ENCODE results near the gene ZNF451.

DNA sequence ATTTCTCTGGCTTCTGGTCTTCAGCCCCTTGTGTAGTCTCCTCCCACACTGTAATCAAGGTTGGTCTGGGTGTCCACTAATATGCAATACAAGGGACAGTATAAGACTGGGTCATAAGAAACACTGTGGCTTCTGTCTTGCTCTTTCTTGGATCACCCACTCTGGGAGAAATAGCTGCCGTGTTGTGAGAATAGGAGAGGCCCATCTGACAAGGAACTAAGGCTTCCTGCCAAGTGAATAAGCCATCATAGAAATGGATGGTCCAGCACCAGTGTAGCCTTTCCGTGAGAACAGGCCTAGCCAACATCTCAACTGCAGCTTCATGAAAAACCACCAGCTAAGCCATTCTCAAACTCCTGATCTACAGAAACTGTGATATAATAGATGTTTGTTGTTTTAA is 105.5 kb downstream of the ZNF451 start:
- TF ChIP-seq CTCF (IDR thresholded peaks at IDR 0.05) (no peak), EP300 (IDR thresholded peaks at IDR 0.05) (no peak), POLR2A (IDR thresholded peaks at IDR 0.05) (no peak)
